Skin epidermis (tissue), 12 donors: ENCODE results near the gene ANKS6.

ENCODE experiments used
- H3K27ac ChIP-seq, 21 experiments: fragments of 200-600 bp; sonication (generic) in 11 of 21; one replicate each; pipeline ENCODE4 v1.5.0; 2020; ENCODE audit warnings: mild to moderate bottlenecking in 3 of 21, inconsistent platforms in 2 of 21, moderate library complexity in 2 of 21
- H3K4me3 ChIP-seq, 7 experiments: fragments of 200-600 bp; sonication (generic) in 2 of 7; one replicate each; pipeline ENCODE4 v1.5.0; 2020; ENCODE audit warnings: inconsistent platforms in 2 of 7, mild to moderate bottlenecking in 2 of 7, moderate library complexity in 1 of 7

ANKS6 gene

GRCh38 chr9:98745470-98745869 is 50.9 kb downstream of the ANKS6 start:
- Histone ChIP-seq H3K27ac (no peak overlapping the region), H3K4me3 (no peak overlapping the region)

GRCh38 chr9:98743818-98744611 is 52.3 kb downstream of the ANKS6 start:
- Histone ChIP-seq H3K27ac (no peak overlapping the region), H3K4me3 (no peak overlapping the region)

DNA sequence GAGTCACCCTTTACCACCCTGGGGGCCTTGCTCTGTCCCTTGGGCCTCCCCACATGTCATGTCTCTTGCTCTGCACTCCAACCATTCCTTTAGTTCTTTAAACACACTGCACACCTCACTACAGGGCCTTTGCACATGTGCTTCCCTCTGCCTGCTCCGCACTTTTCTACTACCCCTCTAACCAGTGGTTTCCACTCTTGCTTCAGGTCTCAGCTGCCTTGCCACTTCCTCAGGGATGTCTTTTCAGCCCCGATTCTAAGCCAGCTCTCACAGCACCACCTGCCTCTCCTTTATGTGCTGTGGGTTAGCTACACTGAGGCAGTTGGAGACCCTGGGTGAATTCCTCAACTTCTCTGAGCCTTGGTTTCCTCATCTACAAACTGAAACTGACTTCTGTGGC is 53.0 kb downstream of the ANKS6 start:
- H3K27ac ChIP-seq = no peak overlapping the region
- no peak overlapping the region for H3K4me3 ChIP-seq

- Histone ChIP-seq H3K27ac (no peak overlapping the region), H3K4me3 (no peak overlapping the region)
Measured at GRCh38 chr9:98742325-98743280, 53.8 kb downstream of the ANKS6 start.

GRCh38 chr9:98740226-98740881 is 56.0 kb downstream of the ANKS6 start:
- H3K27ac ChIP-seq = no peak overlapping the region
- no peak overlapping the region for H3K4me3 ChIP-seq

DNA sequence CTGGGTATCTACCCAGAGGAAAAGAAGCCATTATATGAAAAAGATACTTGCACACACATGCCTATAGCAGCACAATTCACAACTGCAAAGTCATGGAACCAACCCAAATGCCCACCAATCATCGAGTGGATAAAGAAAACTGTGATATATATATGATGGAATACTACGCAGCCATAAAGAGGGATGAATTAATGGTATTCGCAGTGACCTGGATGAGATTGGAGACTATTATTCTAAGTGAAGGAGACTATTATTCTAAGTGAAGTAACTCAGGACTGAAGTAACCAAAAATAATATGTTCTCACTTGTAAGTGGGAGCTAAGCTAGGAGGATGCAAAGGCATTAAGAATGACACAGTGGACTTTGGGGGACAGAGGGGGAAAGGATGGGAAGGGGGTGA is 57.6 kb downstream of the ANKS6 start:
- no peak overlapping the region for H3K4me3 ChIP-seq
- H3K27ac ChIP-seq = no peak overlapping the region

DNA sequence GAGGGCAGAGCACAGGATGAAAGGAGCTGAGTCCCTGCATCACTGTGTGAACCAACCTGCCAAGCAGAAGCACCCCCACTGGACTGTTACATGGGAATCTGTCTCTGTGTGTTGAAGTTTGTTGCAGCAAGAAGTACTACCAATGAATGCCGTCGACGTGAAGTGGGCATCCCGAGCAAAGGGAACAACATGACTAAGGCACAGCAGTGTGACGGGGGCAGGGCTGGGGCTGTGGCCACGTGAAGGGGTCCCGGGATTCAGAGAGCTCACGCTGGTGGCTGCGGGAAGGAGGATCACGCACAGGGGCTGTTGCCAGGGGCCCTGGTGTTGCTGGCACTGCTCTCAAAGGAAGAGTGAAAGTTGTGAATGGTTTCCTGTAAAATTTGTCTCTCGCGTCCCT is 60.1 kb downstream of the ANKS6 start:
- no peak overlapping the region for H3K27ac ChIP-seq
- H3K4me3 ChIP-seq = no peak overlapping the region

DNA sequence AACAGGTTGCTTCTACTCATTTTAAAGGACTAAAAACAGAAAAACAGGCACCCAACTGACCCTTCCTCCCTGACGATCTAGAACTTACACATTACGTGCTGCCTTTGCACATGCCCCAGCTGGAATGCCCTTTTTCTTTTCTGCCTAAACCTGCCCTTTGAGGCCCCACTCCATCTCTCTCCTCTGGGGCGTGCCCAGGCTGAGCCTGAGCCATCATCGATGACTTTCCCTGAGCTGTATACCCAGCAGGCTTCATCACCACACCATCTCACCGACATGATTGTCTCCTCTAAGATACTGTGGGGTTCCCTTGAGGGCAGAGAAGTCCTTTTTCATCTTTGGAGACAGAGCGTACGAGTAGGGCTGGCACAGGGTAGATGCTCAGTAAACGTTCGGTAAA is 63.6 kb downstream of the ANKS6 start:
- Histone ChIP-seq H3K4me3 (no peak overlapping the region), H3K27ac (no peak overlapping the region)

DNA sequence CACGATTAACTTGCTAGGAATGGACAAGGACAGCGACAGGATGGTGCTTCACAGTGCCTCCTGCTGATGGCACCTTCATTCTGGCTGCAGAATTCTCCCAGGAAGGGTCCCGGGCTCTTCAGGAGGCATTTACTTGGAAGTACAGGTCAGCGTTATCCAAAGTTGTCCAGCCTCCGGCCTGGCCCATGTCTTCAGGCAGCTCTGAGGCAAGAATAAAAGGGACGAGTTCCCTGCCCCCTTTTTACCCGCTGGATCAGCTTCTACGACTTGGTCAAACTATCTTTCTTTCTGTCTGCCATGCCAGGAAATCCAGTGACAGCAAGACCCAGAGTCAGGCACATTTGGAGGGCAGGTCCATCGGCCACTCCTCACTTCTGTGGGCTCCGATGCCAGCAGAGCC is 64.3 kb downstream of the ANKS6 start:
- Histone ChIP-seq H3K27ac (no peak overlapping the region), H3K4me3 (no peak overlapping the region)

DNA sequence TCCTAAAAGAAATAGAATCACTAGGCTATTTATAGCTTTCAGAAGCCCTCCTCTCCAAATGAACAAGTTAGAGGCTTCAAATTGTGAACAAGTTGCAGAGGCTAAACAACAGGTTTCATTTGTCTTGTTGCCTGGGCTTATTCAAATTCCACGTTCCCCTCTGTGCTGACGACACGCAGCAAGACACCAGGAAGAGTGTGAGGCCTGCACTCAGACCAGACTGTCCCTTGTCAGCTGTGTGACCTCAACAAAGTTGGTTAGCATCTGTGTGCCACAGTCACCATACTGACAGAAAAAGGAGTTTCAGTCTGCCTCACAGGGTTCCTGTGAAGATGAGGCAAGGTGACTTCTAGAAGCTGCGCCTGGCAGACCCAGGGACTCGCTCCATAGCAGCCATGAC is 65.5 kb downstream of the ANKS6 start:
- no peak overlapping the region for H3K4me3 ChIP-seq
- no peak overlapping the region for H3K27ac ChIP-seq

DNA sequence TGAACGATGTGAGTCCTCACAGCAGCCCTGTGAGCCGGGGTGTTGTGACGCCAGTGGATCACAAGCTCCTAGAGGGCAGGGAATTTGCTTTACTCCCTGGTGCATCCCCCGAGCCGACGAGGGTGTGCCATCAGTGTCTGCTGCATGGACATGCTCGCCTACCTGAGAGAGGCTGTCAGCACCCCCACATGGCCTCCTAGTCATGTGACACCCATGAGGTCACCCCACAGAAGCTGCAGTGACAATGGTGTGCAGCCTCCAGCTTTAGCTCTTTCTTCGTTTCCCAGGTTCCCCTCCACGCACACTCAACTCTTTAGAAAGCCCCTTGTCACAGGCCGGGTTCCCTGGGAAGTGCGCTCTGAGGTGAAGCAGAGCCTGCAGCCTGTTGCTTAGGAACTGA is 67.9 kb downstream of the ANKS6 start:
- H3K4me3 ChIP-seq = no peak overlapping the region
- no peak overlapping the region for H3K27ac ChIP-seq

DNA sequence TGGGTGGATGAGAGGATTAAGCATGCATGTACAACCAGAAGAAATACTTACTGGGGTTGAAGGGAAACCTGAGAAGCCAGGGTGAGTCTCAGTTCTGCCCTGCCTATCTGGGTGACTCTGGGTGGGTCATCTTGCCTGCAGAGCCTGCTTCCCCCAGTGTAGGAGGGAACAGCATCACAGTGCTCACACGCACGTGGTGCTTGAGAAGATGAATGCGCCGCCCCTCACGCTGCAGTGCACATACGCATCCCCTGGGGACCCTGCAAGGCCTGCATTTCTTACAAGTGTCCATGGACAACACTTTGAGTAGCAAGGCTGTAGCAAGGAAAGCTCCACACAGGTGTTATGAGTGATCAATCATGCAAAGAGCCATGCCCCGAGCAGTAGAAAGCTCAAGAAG is 68.9 kb downstream of the ANKS6 start:
- Histone ChIP-seq H3K27ac (no peak overlapping the region), H3K4me3 (no peak overlapping the region)

- Histone ChIP-seq H3K27ac (no peak overlapping the region), H3K4me3 (no peak overlapping the region)
Measured at GRCh38 chr9:98726735-98727134, 69.6 kb downstream of the ANKS6 start.

DNA sequence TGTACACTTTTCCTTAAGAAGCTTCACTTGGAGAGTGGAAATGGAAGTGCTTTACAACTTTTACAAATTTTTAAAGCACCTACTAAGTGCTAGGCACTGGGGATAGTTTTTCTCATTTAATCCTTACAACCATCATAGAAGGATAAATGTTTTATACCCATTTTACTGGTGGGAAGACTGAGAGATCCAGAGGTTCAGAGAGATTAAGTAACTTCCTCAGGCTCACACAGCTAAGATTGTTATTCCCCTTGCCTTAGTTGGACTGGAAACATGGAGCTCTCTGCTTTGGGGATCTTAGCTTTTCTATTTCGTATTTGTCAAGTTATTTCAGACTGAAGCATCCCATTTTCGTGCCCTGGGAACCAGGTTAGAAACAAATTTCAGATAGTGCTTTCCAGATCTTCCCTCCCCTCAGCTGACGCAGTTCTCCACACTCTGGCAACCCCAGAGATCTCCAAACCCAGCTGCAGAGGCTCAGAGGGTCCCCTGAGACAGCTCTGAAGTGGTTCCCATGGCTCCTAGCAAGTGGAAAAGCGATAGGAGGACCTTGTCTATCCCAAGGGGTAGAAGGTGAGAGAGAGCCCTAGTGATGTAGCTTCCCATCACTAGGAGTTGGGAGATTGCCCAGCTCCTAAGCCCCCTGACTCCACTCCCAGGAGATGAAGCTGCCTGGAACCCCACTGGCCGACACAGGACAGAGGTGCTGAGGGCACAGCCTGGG is 71.4 kb downstream of the ANKS6 start:
- H3K4me3 ChIP-seq = no peak overlapping the region
- no peak overlapping the region for H3K27ac ChIP-seq

DNA sequence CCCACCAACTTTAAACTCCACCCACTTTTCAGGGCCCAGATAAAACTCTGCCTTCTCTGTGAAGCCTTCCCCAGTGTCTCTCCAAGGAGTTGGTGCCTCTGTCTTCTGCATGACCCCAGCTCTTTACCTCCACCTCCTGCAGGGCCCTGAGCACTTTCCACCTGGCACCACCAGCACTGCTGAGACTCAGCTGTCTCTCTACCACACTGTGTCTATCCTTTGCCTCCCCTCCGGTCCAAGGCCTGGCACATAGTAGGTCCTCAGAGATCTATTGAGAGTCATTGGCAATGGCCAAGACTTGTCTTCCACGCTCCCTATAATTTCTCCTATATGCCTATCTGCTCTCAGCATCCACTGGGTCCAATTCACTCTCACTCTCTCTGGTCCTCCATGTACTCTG is 74.7 kb downstream of the ANKS6 start:
- Histone ChIP-seq H3K27ac (no peak overlapping the region), H3K4me3 (no peak overlapping the region)

DNA sequence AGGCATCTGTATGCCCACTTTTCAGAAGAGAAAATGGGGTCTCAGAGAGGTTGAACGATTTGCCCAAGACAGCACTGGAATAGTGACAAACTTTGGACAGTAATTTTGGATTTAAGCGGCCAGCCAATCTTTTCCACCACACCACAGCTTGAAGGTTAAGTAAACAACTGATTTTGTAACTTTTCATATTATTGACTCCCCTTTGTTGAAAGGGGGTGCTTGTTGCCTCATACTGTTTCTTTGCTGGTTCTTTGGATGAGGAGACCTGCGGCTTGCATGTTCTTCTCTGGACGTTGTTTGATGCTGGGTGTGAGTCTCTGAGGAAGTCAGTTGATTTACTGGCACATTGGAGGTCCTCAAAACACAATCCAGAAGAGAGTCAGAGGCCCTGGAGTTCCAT is 76.0 kb downstream of the ANKS6 start:
- Histone ChIP-seq H3K4me3 (no peak overlapping the region), H3K27ac (no peak overlapping the region)

DNA sequence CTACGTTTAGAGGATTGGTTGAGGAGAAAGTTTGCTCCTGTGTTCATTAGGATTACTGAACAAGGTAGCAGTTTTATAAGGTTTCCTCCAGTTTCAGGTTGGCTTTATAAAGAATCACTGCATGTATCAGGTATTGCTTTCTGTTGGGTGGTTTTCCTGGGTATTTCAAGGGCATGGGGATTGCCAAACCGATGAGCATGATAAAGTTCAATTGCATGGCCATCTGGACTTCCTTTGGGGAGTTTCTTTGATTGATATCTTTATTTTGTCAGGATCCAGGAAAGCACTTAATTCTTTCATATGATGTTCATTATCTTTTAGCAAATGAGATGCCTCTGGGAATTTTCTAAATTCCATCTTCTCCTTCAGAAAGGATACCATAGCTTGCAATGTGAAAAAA is 77.3 kb downstream of the ANKS6 start:
- Histone ChIP-seq H3K27ac (no peak overlapping the region), H3K4me3 (no peak overlapping the region)

- Histone ChIP-seq H3K27ac (no peak overlapping the region), H3K4me3 (no peak overlapping the region)
Measured at GRCh38 chr9:98714833-98715232, 81.5 kb downstream of the ANKS6 start.

DNA sequence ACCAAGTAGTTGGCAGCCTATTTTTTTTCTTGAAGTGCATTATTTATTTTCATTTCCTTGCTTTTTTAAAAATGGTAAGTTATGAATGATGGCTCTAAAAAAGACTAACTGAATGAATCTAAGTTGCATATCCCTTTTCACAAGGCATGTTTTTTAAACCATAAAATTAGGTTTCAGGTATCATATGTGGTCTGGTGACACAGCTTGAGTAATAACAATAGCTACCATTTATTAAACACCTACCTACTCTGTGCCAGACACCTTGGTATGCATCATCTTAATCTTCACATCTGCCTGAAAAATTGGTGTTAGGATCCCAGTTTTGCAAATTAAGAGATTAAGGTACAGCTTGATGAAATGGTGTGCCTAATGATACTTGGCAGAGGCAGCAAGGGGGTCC is 83.4 kb downstream of the ANKS6 start:
- H3K4me3 ChIP-seq = no peak overlapping the region
- H3K27ac ChIP-seq = no peak overlapping the region
